Duodenal mucosa (tissue), 2 donors: ENCODE results near the gene RAB39A.

Experiments used
- H3K27ac ChIP-seq: one replicate; pipeline ENCODE4 v1.7.0; 2013; ENCODE audit warnings: low read depth, low read length
- H3K27me3 ChIP-seq, 2 donors: one replicate each; pipeline ENCODE4 v1.7.0; 2013; ENCODE audit warnings: low read length in 2 of 2, control low read depth in 1 of 2; ENCODE audit not compliant: insufficient read depth in 2 of 2, control insufficient read depth in 1 of 2
- H3K36me3 ChIP-seq, 2 donors: one replicate each; pipeline ENCODE4 v1.7.0; 2013; ENCODE audit warnings: low read length in 2 of 2, control low read depth in 1 of 2; ENCODE audit not compliant: insufficient read depth in 2 of 2, control insufficient read depth in 1 of 2
- H3K4me1 ChIP-seq, 2 donors: one replicate each; pipeline ENCODE4 v1.7.0; 2013; ENCODE audit warnings: low read length in 2 of 2, control low read depth in 1 of 2; ENCODE audit not compliant: insufficient read depth in 2 of 2, control insufficient read depth in 1 of 2
- H3K4me3 ChIP-seq, 2 donors: one replicate each; pipeline ENCODE4 v1.7.0; 2013; ENCODE audit warnings: low read length in 2 of 2, low read depth in 1 of 2
- H3K9ac ChIP-seq, 2 donors: one replicate each; pipeline ENCODE4 v1.7.0; 2013; ENCODE audit warnings: low read length in 2 of 2, low read depth in 1 of 2
- H3K9me3 ChIP-seq, 2 donors: one replicate each; pipeline ENCODE4 v1.7.0; 2013; ENCODE audit warnings: low read length in 2 of 2, control low read depth in 1 of 2; ENCODE audit not compliant: control insufficient read depth in 1 of 2

RAB39A gene

GRCh38 chr11:107998761-107999160 is 70.5 kb downstream of the RAB39A start:
- Histone ChIP-seq H3K4me3 (no peak overlapping the region), H3K4me1 (no peaks in the 10 kb centered on the region), H3K9ac (no peak overlapping the region), H3K27me3 (no peaks in the 10 kb centered on the region), H3K27ac (no peak overlapping the region), H3K9me3 (no peaks in the 10 kb centered on the region), H3K36me3 (no peaks in the 10 kb centered on the region)

- Histone ChIP-seq H3K27ac (no peak overlapping the region), H3K27me3 (no peaks in the 10 kb centered on the region)
Measured at GRCh38 chr11:107999759-108000455, 71.7 kb downstream of the RAB39A start.

GRCh38 chr11:108002476-108002875 is 74.2 kb downstream of the RAB39A start:
- Histone ChIP-seq H3K9me3 (no peaks in the 10 kb centered on the region), H3K4me3 (no peak overlapping the region), H3K27me3 (no peaks in the 10 kb centered on the region), H3K36me3 (no peaks in the 10 kb centered on the region), H3K4me1 (no peaks in the 10 kb centered on the region), H3K27ac (no peak overlapping the region), H3K9ac (no peak overlapping the region)

More at GRCh38 chr11:107999759-108000455, 71.7 kb downstream of the RAB39A start:
- no peak overlapping the region for H3K4me3 ChIP-seq
- no peaks in the 10 kb centered on the region for H3K4me1 ChIP-seq
- H3K9ac ChIP-seq: no peak overlapping the region
- no peaks in the 10 kb centered on the region for H3K9me3 ChIP-seq
- no peaks in the 10 kb centered on the region for H3K36me3 ChIP-seq

GRCh38 chr11:108003623-108004022 is 75.4 kb downstream of the RAB39A start:
- H3K9ac ChIP-seq: no peak overlapping the region
- no peak overlapping the region for H3K27ac ChIP-seq
- no peaks in the 10 kb centered on the region for H3K9me3 ChIP-seq
- H3K27me3 ChIP-seq: no peaks in the 10 kb centered on the region
- no peak overlapping the region for H3K4me3 ChIP-seq
- no peaks in the 10 kb centered on the region for H3K36me3 ChIP-seq
- peaks cover 0 to 3% of the 10 kb centered on the region in 2 donors for H3K4me1 ChIP-seq

- H3K4me1 ChIP-seq: peaks cover 18 to 25% of the 10 kb centered on the region in 2 donors
- no peak overlapping the region for H3K4me3 ChIP-seq
- H3K27ac ChIP-seq: no peak overlapping the region
- H3K9me3 ChIP-seq: no peaks in the 10 kb centered on the region
- H3K36me3 ChIP-seq: no peaks in the 10 kb centered on the region
- H3K27me3 ChIP-seq: no peaks in the 10 kb centered on the region
- H3K9ac ChIP-seq: no peak overlapping the region
Measured at GRCh38 chr11:108007819-108008218, 79.6 kb downstream of the RAB39A start.

GRCh38 chr11:108008656-108009496 is 80.6 kb downstream of the RAB39A start, which contains the start of gene CUL5:
Gene CUL5 (plus strand): TSS chr11:108008898. CDS start chr11:108009349, 451 bp downstream.
- H3K4me3 ChIP-seq: peak within 1 kb of the TSS; percentile 99
- H3K4me1 ChIP-seq: peaks cover 18 to 32% of the 10 kb centered on the region in 2 donors
- H3K36me3 ChIP-seq: no peaks in the 10 kb centered on the region
- H3K9me3 ChIP-seq: no peaks in the 10 kb centered on the region
- H3K27ac ChIP-seq: peak within 1 kb of the TSS; percentile 92
- peak within 1 kb of the TSS; percentile 98 to 100 for H3K9ac ChIP-seq
- no peaks in the 10 kb centered on the region for H3K27me3 ChIP-seq

- Histone ChIP-seq H3K4me1 (peaks cover 18 to 32% of the 10 kb centered on the region in 2 donors), H3K4me3 (peak overlapping the region; percentile 99), H3K9me3 (no peaks in the 10 kb centered on the region), H3K27me3 (no peaks in the 10 kb centered on the region), H3K27ac (peak overlapping the region; percentile 92), H3K9ac (peak overlapping the region; percentile 98 to 100), H3K36me3 (no peaks in the 10 kb centered on the region)
Measured at GRCh38 chr11:108009497-108010370, 81.5 kb downstream of the RAB39A start.

GRCh38 chr11:108012139-108012725 is 84.0 kb downstream of the RAB39A start:
- H3K4me1 ChIP-seq: peaks cover 18 to 32% of the 10 kb centered on the region in 2 donors
- H3K27ac ChIP-seq: no peak overlapping the region
- H3K36me3 ChIP-seq: no peaks in the 10 kb centered on the region
- no peak overlapping the region for H3K9ac ChIP-seq
- H3K4me3 ChIP-seq: no peak overlapping the region
- H3K27me3 ChIP-seq: no peaks in the 10 kb centered on the region
- H3K9me3 ChIP-seq: no peaks in the 10 kb centered on the region
